ENCODE measurements around the gene TPGS2.
"Not testable (repeated sequence)": the region's sequence is repeated elsewhere in the genome, so short reads cannot be mapped to it uniquely, and the experiment has no call there.

The TPGS2 gene

GRCh38 chr18:36828630-36829361 is at the start of gene TPGS2, which contains the start of gene KIAA1328:
Gene TPGS2, minus strand, starts transcription at chr18:36829002. Its CDS starts 235 bp downstream, at chr18:36828767.
Gene KIAA1328, plus strand, starts transcription at chr18:36829127. Its CDS starts 12 bp downstream, at chr18:36829139.
- peak; percentile 84 for DNase-seq

- DNase-seq: not testable (repeated sequence)
Observed at GRCh38 chr18:36873826-36874225, 45.0 kb upstream of the TPGS2 start.

GRCh38 chr18:36872329-36872728 is 43.5 kb upstream of the TPGS2 start:
- no peak for DNase-seq

GRCh38 chr18:36871801-36872200 is 43.0 kb upstream of the TPGS2 start:
- no peak for DNase-seq

- DNase-seq: no peak
Observed at GRCh38 chr18:36867056-36867455, 38.3 kb upstream of the TPGS2 start.

GRCh38 chr18:36862182-36862581 is 33.4 kb upstream of the TPGS2 start:
- DNase-seq: no peak

- DNase-seq: no peak
Observed at GRCh38 chr18:36856815-36857214, 28.0 kb upstream of the TPGS2 start.

GRCh38 chr18:36851202-36851590 is 22.4 kb upstream of the TPGS2 start:
- DNase-seq: no peak

- no peak for DNase-seq
Observed at GRCh38 chr18:36850527-36851201, 21.9 kb upstream of the TPGS2 start.

GRCh38 chr18:36849288-36850006 is 20.6 kb upstream of the TPGS2 start:
- no peak for DNase-seq

GRCh38 chr18:36848609-36849008 is 19.8 kb upstream of the TPGS2 start:
- DNase-seq: no peak

- no peak for DNase-seq
Observed at GRCh38 chr18:36843784-36844183, 15.0 kb upstream of the TPGS2 start.

GRCh38 chr18:36843199-36843598 is 14.4 kb upstream of the TPGS2 start:
- DNase-seq: no peak

- no peak for DNase-seq
Observed at GRCh38 chr18:36839835-36840234, 11.0 kb upstream of the TPGS2 start.

GRCh38 chr18:36835927-36836326 is 7.1 kb upstream of the TPGS2 start:
- no peak for DNase-seq

GRCh38 chr18:36833120-36833519 is 4.3 kb upstream of the TPGS2 start:
- no peak for DNase-seq

GRCh38 chr18:36831139-36831538 is 2.3 kb upstream of the TPGS2 start:
- DNase-seq: no peak

- DNase-seq: no peak
Observed at GRCh38 chr18:36830158-36830495, 1.3 kb upstream of the TPGS2 start.

GRCh38 chr18:36829362-36830157 is 758 bp upstream of the TPGS2 start:
- DNase-seq: no peak

GRCh38 chr18:36828157-36828629 is 609 bp downstream of the TPGS2 start:
- DNase-seq: peak; percentile 17

- DNase-seq: no peak
Observed at GRCh38 chr18:36826556-36826955, 2.2 kb downstream of the TPGS2 start.

- no peak for DNase-seq
Observed at GRCh38 chr18:36825526-36825925, 3.3 kb downstream of the TPGS2 start.

GRCh38 chr18:36821681-36822080 is 7.1 kb downstream of the TPGS2 start:
- no peak for DNase-seq
